Ramos (cell line): Measurements from ENCODE around the gene H1-8.

Source experiments
- in situ Hi-C: fragments of 300-500 bp; cut with MboI; formaldehyde crosslinking; loops from one replicate; pipeline ENCODE4 v1.14.3; 2022; ENCODE audit warnings: low sequenced_read_pairs; ENCODE audit not compliant: unreplicated experiment

The H1-8 gene, protein sequence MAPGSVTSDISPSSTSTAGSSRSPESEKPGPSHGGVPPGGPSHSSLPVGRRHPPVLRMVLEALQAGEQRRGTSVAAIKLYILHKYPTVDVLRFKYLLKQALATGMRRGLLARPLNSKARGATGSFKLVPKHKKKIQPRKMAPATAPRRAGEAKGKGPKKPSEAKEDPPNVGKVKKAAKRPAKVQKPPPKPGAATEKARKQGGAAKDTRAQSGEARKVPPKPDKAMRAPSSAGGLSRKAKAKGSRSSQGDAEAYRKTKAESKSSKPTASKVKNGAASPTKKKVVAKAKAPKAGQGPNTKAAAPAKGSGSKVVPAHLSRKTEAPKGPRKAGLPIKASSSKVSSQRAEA

DNA sequence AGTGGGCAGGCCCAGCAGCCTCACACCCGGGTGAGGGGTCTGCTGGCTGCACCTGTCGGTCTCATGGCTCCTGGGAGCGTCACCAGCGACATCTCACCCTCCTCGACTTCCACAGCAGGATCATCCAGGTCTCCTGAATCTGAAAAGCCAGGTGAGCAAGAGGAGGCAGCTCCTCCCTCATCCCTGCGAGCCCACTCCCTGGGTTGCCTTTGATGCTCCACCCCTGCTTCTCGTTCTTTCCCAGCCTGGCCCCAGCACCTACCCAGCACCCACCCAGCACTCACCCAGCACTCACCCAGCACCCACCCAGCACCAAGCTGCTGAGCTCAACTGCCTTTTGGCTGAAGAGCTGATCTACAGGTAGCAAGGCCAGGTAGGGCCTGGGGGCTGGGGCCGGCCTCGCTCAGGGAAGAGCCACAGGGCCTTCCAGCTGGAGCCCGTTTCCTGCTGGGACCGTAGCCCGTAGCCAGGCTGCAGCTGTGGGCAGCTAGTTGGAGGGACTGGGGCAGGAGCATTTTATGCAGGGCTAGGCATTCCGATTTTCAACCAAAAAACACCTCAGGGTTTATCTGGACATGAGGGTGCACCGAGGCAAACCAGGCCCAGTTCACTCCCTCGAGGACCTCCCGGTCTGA, at the start of gene H1-8:
TSS of gene H1-8 (plus strand) at position 20 of the 635 bp plus-strand sequence. CDS start at position 64, 44 bp downstream.
- in situ Hi-C loops, result no loop called here

DNA sequence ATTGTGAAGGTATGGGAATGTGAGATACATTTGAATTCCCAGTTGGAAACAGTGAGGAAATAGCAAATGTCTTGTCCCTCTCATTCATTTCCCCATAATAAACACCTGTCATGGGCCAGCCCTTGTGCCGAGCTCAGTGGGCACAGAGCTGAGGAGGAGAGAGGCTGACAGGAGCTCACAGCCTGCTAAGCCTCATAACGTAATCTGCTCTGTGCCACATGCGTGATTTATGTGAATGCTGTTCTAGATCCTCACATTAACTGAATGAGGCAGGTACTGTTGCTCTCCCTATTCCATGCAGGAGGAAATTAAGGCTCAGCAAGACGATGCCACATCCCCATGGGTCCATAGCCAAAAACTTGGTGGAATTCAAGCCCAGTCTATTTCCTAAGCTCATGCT, 49.8 kb upstream of the H1-8 start:
- in situ Hi-C loops, result loop anchor here (10.0 kb wide), 2 partner anchors 132 to 432 kb away; no protein-coding TSS in a partner anchor

DNA sequence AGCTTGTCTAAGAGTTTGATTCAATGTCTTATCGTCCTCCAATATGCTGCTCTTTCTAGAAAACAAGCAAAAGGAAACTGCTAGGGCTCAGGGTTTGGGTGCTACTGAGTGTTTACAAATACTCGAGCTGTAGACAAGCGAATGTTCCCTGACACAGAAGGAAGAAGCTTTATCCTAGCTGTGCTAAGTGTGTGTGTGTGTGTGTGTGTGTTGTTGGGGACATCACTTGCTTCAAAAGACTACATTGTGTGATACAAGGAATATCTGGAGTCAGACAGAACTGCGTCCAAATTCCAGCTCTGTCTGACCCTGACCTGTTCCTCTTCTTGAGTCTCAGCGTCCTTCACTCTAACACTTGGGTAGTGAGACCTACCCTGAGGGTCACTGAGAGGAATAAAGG, 48.5 kb upstream of the H1-8 start:
- in situ Hi-C loops, result loop anchor here (10.0 kb wide), 2 partner anchors 130 to 430 kb away; no protein-coding TSS in a partner anchor

DNA sequence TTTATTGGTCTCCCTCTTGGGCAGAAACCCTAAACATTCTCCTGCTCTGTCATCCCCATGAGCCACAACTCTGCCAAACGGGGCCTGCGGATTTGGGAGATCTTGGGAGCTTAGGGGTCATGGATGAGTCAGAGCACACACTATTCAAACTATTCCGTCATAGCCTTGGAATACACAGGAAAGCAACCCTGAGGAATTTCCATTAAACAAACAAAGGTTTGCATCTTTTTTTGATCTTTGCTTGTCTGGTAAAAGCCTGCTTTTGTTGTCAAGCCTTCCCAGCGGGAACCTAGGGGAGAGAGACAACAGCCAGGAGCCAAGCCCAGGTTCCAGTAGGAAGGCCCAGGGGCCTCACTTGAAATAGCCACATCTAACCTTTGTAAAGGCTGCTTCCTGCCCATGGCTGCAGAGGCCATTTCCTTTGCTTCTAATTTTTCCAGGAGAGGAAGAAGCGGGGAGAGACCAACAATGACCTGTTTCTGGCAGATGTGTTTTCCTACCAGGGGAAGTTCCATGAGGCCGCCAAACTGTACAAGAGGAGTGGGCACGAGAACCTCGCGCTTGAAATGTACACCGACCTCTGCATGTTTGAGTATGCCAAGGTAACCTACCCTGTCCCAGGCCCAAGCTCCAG, 47.9 kb upstream of the H1-8 start:
- in situ Hi-C loops, result loop anchor here (10.0 kb wide), 2 partner anchors 130 to 430 kb away; no protein-coding TSS in a partner anchor

DNA sequence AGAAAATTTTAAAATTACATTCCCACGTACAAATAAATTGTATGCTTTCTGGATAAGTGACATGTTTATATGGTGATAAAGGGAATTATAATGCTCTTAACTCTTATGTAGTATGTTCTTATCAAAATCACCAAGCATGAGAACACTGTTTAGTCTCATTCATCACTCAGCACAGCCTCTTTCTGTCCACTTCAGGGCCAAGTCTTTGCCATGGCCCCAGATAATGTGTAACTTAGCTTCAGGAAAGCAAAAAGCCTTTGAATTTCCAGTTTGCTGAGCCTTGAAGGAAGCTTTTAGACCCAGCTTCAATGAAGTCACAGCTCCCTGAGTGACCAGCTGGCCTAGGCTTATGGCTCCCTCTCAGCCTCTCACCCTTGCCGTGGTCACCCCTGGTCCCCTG, 45.1 kb upstream of the H1-8 start:
- in situ Hi-C loops, result loop anchor here (10.0 kb wide), 2 partner anchors 127 to 427 kb away; no protein-coding TSS in a partner anchor

DNA sequence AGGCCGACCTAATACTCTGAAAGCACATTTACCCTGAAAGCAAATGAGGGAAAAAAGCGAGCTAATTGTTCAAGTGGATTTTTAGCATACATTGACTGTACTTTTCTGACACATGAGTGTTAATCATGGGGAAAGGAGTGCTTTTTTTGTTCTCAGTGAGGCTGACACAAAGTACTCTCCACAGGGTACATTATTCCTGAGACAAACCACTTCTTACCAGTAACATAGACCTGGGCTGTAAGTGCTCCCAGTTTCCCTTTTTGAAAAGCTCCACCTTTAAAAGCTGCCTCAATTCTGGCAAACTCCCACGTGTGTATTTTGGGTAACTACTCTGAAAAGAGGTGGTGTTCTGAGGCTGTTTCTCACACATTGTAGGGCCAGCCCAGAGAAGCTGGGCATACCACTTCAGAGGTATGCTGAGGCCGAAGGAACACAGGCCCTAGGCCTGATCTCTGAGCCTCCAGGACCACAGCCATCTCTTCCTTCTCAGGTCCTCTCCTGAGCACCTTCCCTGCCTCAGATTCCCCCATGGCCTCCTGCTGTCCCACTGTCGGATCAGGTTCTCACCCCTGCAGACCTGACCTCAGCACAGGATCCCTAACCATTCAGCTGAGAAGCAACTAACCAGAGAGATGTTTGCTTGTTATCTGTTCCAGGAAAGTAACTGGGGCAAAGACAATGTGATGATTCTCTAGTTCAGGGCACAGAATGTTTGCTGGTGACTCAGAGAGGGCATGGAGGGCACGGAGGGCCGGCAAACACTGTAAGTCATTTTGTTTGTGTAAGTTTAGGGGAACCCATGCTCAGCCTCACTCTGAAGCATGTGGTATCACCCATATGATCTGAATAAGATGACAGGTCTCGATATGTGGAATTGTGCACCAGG, 44.1 kb upstream of the H1-8 start:
- in situ Hi-C loops, result loop anchor here (10.0 kb wide), 2 partner anchors 126 to 426 kb away; no protein-coding TSS in a partner anchor

DNA sequence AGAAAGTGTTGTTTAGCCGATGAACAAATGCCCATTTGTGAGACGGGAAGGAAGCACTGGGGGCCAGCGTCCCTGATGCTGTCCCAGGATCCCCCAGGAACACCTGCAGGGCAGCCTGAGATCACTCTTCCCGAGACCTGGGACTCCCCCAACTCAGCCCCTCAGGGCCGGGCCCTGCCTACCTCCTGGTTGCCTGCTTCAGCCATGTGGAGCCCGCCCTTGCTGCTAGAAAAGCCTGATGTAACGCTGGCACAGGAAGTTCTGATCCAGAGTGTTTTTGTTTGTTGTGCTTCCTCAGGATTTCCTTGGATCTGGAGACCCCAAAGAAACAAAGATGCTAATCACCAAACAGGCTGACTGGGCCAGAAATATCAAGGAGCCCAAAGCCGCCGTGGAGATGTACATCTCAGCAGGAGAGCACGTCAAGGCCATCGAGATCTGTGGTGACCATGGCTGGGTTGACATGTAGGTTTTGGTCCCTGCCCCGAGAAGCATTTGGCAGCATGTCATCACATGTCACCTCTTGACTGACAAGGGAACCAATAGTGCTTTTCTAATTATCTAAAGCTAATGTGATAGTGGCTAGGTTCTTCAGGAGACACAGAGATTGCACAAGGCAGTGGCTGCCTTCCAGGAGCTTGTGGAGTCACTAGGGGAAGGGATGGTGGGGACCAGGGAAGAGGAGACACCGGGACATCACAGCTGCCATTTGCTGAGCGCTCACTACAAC, 43.2 kb upstream of the H1-8 start:
- in situ Hi-C loops, result loop anchor here (10.0 kb wide), 2 partner anchors 125 to 425 kb away; no protein-coding TSS in a partner anchor

DNA sequence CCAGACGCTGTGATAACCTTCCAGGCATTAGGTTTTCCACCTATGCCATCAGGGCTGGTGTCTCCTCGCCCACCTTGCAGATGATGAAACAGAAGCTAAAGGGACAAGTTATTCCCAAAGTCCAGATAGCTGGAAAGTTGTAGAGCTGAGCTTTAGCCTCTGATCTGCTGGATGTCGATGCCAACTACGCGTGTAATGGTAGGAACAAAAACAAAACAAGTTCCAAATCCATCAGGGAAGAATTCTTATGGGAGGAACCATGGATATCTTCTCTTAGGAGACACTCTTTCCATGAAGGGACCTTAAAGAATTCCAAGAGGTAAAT, 42.7 kb upstream of the H1-8 start:
- in situ Hi-C loops, result no loop called here

DNA sequence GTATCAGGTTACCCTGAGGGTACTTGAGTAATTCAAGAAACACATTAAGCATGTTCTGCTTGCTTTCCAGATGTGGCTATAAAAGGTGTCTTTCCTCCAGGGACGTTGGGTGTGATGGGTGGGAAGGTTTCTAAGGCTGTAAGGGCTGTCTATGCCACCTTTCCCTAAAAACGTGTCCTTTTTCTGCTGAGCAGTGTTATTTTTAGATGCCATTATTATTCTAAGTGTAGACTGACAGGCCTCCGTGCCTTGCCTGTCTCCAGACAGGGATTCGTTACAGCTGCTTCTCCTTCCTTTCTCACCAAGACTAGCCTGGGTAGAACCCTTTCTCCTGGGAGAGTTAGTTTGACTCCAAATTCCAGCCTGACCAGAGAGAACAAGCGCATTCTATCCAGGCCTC, 41.3 kb upstream of the H1-8 start:
- in situ Hi-C loops, result no loop called here

DNA sequence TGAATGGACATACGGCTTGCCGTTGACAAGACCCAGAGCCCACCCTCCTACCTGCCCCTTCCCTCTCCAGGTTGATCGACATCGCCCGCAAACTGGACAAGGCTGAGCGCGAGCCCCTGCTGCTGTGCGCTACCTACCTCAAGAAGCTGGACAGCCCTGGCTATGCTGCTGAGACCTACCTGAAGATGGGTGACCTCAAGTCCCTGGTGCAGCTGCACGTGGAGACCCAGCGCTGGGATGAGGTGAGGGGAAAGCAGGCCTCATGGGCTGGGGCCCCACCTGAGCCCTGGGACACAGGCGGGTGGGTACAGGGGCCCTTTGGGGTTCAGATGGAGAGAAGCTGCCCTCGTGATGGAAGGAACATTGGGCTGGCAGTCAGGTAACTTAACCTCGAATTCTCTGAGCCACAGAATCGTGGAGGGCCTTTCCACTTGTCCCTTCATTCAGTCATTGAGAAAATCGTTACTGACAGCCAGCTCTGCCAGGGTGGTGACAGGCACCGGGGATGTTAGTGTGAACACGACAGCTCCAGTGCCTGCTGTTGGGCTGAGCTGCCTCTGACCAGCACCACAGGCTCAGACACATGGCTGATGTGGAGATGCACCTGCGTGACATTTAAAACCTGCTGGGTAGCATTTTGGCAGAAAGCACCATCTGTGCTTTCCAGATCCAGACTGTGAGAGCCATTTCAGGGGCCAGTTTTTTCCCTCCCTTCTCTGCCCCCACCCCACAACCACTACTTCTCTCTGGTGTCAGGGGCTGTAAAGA, 40.1 kb upstream of the H1-8 start:
- in situ Hi-C loops, result no loop called here

DNA sequence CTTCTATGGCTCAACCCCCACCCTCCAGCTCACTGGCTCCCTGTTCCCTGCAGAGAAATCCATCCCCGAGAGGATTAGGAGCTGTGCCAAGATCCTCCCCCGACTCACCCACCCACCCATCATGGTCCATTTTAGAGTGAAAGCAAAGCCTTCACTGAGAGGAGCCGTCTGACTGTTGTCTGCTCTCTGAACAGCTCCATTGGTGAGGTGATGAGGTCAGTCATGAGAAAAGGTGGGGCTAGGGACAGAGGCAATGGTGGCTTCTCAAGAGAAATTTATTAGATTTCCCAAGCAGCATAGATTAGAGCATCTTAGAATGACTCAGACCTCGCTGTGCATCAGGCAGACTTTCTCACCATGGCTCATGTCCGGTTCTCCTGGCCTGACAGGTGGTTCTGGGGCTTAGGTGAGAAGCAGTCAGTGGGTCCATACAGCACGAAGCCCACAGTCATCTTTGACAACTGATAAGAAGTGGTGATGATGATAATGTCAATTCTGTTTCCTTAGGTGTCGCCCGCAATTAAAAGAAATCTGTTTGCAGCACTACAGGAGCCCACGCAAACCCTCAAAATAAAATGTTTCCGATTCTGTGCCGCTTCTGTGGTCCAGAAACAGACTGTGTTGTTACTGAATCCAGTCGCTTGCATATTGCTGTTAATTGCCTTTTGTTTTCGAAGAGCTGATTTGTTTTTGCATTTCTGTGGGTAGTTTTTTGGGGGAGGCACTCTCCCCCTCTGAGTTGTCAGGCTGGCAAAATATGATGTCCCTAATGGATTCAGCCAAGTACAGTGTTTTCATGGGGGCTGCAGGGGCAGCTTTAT, 39.3 kb upstream of the H1-8 start:
- in situ Hi-C loops, result no loop called here

DNA sequence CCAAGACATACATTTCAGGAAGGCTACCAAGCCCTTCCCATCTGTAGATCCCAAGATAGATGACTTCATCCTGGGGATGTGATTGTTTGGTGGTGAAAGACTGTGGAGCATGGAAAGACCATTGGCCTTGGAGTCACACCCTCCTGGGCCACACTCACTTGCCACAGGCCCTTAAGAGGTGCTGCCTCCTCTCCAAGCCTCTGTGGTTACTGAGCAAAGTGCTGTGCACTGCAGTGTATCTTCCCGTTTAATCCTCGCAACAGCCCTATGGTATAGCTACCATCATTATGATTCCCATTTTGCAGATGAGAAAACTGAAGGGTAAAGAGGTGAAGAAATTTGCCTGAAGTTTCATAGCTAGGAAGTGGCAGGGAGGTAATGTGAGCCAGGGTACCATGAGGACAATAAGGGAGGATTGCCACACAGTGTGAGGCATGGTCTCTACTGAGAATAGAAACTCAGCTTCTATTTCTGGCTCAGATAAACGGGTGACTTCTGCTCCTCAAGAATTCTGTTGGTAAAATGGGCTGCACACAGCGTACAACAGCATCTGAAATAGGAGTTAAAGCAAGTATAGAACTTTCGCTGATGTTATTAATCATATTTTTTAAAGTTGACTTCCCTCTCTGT, 38.4 kb upstream of the H1-8 start:
- in situ Hi-C loops, result no loop called here

DNA sequence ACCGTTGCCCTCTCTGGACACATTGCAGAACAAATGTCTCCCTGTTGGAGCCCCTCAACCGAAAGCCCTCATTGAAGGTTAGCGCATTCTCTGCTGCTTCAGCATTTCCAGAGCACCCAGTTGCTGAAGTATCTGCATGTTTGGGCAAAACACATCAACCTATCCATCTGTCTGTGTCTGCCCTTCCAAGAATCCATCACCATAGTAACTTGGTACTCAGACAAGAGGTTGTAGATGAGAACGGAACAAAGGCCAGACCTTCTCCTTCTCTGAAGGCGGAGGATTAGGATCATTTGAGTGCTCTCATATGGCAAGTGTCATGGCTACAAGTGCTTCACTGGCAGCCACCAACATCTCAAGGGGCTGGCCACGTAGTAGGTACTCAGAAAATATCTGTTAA, 37.6 kb upstream of the H1-8 start:
- in situ Hi-C loops, result no loop called here

DNA sequence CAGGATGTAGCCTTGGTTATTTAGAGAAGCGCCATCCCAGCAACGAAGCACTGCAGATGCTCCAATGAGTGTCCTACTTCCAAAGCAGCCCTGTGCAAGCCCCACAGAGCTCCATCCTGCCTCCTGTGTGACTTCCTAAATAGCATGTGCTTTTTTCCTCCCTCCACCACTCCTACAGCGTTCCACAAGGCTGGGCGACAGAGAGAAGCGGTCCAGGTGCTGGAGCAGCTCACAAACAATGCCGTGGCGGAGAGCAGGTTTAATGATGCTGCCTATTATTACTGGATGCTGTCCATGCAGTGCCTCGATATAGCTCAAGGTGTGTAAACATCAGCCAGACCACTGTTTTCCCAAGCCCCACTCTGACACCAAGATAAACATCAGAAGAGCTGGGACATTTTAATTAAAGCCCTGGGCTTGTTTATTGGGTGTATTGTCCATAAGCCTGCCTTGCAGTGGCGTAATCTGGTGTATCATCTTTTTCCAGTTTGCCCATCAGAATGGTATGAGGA, 36.7 kb upstream of the H1-8 start:
- in situ Hi-C loops, result no loop called here

DNA sequence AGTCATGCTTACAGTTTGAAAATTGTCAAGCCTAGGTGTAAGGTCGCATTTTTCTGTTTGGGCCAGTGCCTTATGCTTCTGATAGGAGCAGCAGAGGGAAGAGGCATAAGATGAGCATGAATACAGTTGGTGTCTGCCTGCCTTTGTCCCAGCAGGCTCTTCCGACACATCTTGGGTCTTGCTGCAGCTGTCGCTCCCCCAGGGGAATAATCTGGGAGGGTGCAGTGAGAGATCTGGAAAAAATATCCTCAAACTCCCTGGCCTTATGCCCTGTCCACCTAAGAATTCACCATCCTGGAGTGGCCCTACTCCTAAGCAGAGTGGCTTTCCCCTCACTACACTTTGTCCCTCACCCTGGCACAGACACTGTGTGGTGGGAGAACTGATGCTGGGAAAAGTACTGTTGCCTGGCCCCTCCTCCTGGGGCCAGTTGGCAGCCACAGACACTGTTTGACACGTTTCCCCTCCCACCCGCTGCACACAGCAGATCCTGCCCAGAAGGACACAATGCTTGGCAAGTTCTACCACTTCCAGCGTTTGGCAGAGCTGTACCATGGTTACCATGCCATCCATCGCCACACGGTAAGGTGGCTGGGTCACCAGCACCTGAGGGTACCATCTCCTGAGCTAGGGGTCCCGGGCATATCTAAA, 35.7 kb upstream of the H1-8 start:
- in situ Hi-C loops, result no loop called here

DNA sequence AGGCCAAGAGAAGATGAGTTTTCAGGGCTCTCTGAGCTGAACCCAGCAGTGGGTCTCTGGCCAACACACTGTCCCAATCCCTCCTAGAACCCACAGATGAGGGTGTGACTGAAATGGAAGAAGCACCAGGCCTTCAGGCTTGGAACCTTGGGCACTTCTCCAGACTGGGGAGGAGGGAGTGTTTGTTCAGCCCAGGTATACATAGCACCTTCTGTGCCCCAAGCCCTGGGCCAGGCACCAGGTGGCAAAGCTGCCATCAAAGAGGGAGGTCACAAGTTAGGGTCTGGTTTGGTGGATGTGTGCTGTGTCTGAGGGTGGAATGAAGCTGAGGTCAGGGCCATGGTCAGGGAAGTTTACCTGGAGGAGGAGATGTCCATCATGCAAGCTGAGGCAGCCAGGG, 30.4 kb upstream of the H1-8 start:
- in situ Hi-C loops, result no loop called here

DNA sequence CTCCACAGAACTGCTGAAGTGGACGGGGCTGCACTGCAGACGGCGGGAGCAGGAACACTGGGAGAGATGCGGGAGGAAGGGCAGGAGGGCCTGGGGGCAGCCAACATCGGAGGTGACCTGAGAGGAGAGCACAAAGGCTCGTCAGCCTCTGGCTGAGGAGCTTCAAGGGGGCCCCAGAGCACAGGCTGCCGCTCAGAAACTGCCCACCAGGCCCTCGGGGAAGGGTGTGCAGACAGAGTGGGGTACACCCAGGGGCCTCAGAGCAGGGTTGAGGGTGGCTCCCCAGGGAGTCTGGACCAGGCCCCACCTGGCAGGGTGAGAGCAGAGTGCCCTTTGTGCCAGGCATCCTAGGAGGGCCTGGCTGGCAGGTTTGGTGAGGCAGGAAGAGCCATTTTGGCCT, 29.3 kb upstream of the H1-8 start:
- in situ Hi-C loops, result no loop called here
